Testis (tissue), 2 donors: ENCODE data around the gene KRT81.

Experiments used
- CTCF ChIP-seq, 3 experiments: fragments of 450-650 bp in 2 of 3; fragments of 200-600 bp in 1 of 3; sonication (generic) in 1 of 3; IDR thresholded peaks; one replicate each; pipeline ENCODE4 v1.5.1; 2016 to 2019; ENCODE audit warnings: antibody characterized with exemption in 3 of 3, mild to moderate bottlenecking in 2 of 3, moderate library complexity in 1 of 3
- POLR2A ChIP-seq: fragments of 450-650 bp; IDR thresholded peaks from one replicate; pipeline ENCODE4 v1.6.1; 2017; ENCODE audit warnings: antibody characterized with exemption, mild to moderate bottlenecking, moderate library complexity

GRCh38 chr12:52280319-52280795 is 11.0 kb downstream of the KRT81 start:
- TF ChIP-seq POLR2A (no peak), CTCF (IDR thresholded peaks at IDR 0.05) (no peak)
